Activated naive CD8-positive, alpha-beta T cell (primary cell): ENCODE data around the gene KIAA0040.

Source experiments
- H3K27ac Mint-ChIP-seq: one replicate; pipeline ENCODE4 v1.8.0; 2021; ENCODE audit warnings: mixed read lengths
- H3K27me3 Mint-ChIP-seq: one replicate; pipeline ENCODE4 v1.8.0; 2021; ENCODE audit warnings: mixed read lengths
- H3K36me3 Mint-ChIP-seq: one replicate; pipeline ENCODE4 v1.8.0; 2021; ENCODE audit warnings: mixed read lengths
- H3K4me1 Mint-ChIP-seq: one replicate; pipeline ENCODE4 v1.8.0; 2021; ENCODE audit warnings: low read depth, mixed read lengths
- H3K4me3 Mint-ChIP-seq: one replicate; pipeline ENCODE4 v1.8.0; 2021; ENCODE audit warnings: mild to moderate bottlenecking, mixed read lengths
- H3K9me3 Mint-ChIP-seq: one replicate; pipeline ENCODE4 v1.8.0; 2021; ENCODE audit warnings: low read depth, mixed read lengths

KIAA0040 gene

DNA sequence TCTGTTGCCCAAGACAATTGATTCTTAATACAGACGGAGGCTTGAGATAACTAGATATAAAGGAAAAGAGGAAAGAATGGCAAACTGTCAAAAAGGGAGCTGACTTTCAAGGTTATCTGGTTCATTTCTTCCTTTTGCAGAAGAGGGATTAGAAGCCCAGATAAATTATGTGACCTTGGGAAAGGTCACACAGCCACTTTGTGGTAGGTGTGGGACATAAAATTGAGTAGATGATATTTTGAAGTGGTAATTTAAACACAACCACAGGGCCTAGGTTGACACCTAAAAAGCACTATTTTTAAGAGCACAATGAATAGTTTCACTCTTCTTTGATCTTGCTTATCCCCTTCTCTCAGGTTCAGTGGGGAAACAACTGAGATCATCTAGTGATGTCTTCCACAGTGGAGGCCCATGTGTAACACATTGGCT, 16.9 kb upstream of the KIAA0040 start:
- Mint-ChIP-seq H3K9me3 (no peaks in the 10 kb centered on the region), H3K36me3 (no peaks in the 10 kb centered on the region), H3K27ac (peak overlapping the region; percentile 95), H3K4me1 (peaks cover 69% of the 10 kb centered on the region), H3K27me3 (no peaks in the 10 kb centered on the region), H3K4me3 (peak overlapping the region; percentile 84)

DNA sequence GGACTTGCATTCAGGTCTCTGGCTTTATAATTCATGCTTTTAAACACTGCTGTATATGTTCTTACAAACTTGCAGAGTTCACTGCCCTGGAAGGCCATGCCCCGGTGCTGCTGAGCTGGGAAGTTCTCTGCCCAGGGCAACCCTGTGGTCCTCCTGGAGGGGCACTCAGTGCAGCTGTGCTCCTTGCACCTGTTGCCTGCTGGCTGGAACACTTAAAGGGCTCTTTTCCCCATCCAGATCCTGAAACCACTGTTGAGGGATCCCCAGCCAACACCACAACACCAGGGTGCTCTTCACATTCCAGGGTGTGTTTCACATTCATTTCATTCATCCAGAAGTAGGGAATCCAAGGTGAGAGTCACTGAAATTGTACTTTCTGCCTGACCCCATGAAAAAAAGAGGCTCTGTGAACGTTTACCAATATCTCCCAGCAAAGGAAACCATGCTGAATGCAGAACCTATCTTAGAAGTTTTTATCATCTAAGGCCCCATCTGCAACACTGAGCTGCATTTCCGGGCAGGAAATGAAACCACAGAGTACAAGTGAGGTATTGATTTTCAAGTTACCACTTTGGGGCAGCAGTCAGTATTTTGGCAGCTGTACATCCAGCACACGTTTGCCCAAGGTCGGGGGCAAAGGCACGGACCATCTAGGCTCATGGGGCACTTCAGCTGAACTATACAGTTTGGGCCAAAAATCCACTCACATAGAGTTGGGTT, 16.4 kb upstream of the KIAA0040 start:
- H3K9me3 Mint-ChIP-seq, result no peaks in the 10 kb centered on the region
- no peaks in the 10 kb centered on the region for H3K36me3 Mint-ChIP-seq
- peak overlapping the region; percentile 95 for H3K27ac Mint-ChIP-seq
- no peaks in the 10 kb centered on the region for H3K27me3 Mint-ChIP-seq
- peak overlapping the region; percentile 84 for H3K4me3 Mint-ChIP-seq
- H3K4me1 Mint-ChIP-seq, result peaks cover 71% of the 10 kb centered on the region

DNA sequence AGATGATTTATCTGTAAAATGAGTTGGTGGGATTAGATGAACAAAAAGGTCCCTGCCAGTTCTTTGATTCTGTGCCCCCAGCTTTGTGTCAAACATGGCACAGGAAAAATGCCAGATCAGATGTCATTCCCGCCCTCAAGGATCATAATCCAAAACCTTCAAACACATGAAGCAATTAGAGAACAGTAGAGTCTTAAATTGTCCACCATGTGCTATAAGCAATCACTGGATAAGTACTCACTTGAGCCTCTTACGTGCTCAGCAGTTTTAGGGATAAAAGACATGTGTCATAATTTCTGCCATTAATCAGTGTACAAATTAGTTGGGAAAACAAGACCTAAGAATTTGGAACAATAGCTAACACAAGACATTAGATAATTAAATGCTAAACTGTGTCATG, 15.4 kb upstream of the KIAA0040 start:
- Mint-ChIP-seq H3K4me3 (no peak overlapping the region), H3K27me3 (no peaks in the 10 kb centered on the region), H3K27ac (no peak overlapping the region), H3K36me3 (no peaks in the 10 kb centered on the region), H3K4me1 (peaks cover 63% of the 10 kb centered on the region), H3K9me3 (no peaks in the 10 kb centered on the region)

DNA sequence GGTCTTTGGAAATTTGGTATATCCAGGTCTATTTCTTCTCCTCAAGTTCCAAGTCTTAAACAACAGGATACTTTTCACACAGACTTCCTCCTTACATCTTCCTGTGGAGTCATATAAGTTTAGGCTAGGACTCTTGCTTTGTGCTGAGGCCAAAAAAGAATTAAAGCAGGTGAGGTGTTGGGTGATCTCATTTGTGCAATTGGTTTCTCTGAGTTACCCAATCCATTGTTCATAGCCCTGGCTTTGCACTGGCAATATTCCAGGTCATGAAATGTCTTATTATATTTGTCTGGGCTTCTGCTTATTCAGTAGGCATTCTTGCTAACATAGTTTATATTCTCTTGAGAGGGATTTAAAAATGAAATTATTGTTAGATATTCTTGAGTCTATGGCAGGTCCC, 14.1 kb upstream of the KIAA0040 start:
- H3K4me1 Mint-ChIP-seq, result peaks cover 51% of the 10 kb centered on the region
- H3K27ac Mint-ChIP-seq, result no peak overlapping the region
- no peaks in the 10 kb centered on the region for H3K27me3 Mint-ChIP-seq
- H3K36me3 Mint-ChIP-seq, result no peaks in the 10 kb centered on the region
- H3K4me3 Mint-ChIP-seq, result no peak overlapping the region
- no peaks in the 10 kb centered on the region for H3K9me3 Mint-ChIP-seq

DNA sequence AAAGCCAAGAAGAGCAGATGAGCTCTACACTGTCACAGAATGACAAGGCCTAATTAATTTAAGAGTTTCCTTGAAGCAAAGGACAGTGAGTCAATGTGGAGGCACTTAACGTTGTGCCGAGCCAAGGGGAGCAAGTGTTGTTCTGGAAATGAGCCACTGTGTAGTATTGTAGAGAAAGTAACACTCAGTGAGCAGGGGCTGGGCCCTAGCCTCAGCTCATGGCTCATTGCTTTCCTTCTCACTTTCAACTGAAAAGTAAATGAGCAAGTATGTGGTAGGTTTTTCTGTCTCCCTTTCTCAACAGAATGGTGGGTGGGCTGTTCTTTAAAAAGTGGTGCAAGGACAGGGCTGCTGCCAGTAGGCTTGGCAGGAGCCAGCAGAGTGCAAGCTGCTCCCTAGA, 11.8 kb upstream of the KIAA0040 start:
- Mint-ChIP-seq H3K27ac (peak overlapping the region; percentile 36), H3K36me3 (no peaks in the 10 kb centered on the region), H3K27me3 (no peaks in the 10 kb centered on the region), H3K9me3 (no peaks in the 10 kb centered on the region), H3K4me3 (no peak overlapping the region), H3K4me1 (peaks cover 28% of the 10 kb centered on the region)

DNA sequence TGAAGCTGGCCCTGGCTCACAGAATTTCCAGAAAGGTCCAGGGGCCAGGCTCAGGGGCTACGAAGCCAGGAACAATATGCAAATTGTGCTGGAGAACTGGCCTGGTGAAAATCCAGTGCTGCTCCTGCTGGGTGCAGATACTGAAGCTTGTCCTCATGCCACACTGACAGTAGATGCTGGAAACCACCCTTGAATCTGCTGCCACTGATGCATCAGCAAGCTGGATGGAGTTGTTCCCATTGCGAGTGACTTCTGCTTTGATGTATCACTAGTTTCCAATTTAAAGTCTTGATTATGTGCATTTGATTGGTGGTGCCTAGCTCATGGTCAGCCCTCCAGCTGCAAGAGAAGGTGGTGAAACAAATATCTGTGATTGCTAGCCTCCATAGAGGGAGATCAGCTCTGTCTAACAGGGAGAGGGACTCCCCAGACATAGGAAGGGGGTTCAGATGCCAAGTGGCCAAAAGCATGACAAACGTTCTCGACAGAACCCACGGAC, 11.0 kb upstream of the KIAA0040 start:
- Mint-ChIP-seq H3K36me3 (no peaks in the 10 kb centered on the region), H3K4me1 (peaks cover 21% of the 10 kb centered on the region), H3K4me3 (no peak overlapping the region), H3K27ac (no peak overlapping the region), H3K27me3 (no peaks in the 10 kb centered on the region), H3K9me3 (no peaks in the 10 kb centered on the region)

DNA sequence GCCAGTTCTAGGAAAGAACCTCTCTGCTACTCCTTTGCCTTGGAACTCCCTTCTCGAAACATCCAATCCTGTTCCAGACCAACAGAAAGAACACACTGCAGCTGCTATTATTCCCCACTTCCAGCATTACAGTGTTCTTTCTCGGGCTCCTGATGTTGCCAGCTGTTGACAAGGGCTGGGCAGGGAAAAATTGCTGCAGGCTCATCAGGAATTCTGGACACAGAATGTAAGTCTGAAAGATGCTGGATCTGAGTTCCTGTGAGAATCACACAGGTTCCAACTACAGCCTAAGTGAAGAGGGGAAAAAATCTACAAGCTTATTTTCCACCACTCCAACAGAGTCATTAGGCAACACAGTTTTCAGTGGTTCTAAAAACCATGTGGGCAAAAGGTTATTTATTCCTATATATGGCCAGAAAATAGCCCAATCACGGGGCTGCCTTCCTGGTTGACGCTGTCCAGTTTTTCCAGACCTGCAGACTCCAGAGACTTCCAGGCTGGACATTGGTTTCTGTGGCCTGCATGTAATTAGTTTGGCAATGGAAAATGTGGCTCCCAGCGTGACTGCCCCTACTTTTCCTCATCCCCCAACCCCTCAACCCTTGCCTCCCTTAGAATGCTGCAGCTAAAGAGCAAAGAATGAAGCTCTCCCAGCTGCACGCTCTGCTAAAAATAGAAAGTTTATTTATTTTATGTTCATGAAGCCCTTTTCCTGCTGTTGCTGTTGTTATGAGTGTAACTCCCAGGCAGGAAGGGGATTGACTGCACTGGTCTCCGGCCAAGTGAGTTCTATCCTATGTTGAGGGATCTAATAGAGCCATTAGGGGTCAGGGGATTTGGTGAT, 8.3 kb upstream of the KIAA0040 start:
- H3K27ac Mint-ChIP-seq, result no peak overlapping the region
- no peaks in the 10 kb centered on the region for H3K36me3 Mint-ChIP-seq
- H3K4me3 Mint-ChIP-seq, result no peak overlapping the region
- peaks cover 11% of the 10 kb centered on the region for H3K4me1 Mint-ChIP-seq
- no peaks in the 10 kb centered on the region for H3K27me3 Mint-ChIP-seq
- H3K9me3 Mint-ChIP-seq, result no peaks in the 10 kb centered on the region

DNA sequence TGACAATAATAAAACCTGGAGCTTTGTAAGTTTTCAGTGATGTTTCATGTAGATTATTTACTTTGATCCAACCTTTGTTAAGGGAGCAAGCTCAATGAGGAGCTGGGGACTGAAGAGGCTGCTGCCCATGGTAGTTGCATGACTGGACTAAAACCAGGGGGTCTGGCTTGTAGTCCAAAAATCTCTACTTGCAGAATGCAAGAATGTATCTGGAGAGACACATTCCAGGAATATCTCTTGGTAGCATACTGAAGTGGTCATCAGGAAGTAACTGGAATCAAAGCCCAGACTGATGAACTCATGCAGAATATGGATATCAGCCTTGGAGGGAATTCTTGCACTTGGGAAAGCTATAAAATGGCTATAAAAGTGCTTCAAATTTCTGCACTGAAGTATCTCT, 5.8 kb upstream of the KIAA0040 start:
- Mint-ChIP-seq H3K27ac (no peak overlapping the region), H3K36me3 (no peaks in the 10 kb centered on the region), H3K27me3 (no peaks in the 10 kb centered on the region), H3K9me3 (no peaks in the 10 kb centered on the region), H3K4me1 (peaks cover 10% of the 10 kb centered on the region), H3K4me3 (no peak overlapping the region)

DNA sequence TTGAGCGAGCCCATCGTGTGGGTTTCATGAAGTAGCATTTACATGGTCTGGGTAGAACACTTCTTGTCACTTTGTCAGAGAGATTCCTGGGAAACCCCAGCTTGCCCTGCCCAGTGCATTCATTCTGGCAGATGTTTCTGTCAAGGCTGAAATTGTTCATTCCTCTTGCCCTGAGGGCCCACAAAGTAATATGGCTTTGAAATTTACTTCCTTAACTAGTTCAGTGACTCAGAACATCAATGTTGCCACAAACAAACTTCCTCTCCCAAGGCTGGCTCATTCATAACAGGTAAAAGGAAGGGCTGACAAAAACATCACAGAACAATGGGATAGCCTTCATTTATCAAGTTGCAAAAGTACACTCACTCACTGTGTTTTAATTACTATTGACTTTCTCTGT, 5.0 kb upstream of the KIAA0040 start:
- Mint-ChIP-seq H3K9me3 (no peaks in the 10 kb centered on the region), H3K36me3 (no peaks in the 10 kb centered on the region), H3K27ac (no peak overlapping the region), H3K4me3 (no peak overlapping the region), H3K27me3 (no peaks in the 10 kb centered on the region), H3K4me1 (peaks cover 12% of the 10 kb centered on the region)

DNA sequence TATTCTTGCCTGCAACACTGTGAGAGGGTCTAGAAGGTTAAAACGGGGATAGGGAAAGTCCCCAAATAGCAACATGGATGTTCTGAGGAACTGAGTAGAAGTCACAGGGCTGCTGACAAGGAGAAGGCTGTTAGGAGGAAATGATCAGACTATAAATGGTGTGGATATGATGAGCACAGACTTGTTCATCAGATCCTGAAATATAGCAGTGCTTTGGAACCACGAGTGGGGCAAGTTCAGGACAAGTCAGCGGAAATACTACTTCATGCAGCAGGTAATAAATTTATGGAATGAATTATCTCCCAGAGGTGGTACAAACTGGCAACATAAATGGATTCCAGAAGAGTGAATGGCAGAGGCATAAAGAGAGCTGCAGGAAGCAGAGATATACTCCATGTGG, 3.2 kb upstream of the KIAA0040 start:
- H3K36me3 Mint-ChIP-seq, result no peaks in the 10 kb centered on the region
- H3K9me3 Mint-ChIP-seq, result no peaks in the 10 kb centered on the region
- no peak overlapping the region for H3K4me3 Mint-ChIP-seq
- H3K27ac Mint-ChIP-seq, result no peak overlapping the region
- H3K4me1 Mint-ChIP-seq, result peaks cover 25% of the 10 kb centered on the region
- H3K27me3 Mint-ChIP-seq, result no peaks in the 10 kb centered on the region

DNA sequence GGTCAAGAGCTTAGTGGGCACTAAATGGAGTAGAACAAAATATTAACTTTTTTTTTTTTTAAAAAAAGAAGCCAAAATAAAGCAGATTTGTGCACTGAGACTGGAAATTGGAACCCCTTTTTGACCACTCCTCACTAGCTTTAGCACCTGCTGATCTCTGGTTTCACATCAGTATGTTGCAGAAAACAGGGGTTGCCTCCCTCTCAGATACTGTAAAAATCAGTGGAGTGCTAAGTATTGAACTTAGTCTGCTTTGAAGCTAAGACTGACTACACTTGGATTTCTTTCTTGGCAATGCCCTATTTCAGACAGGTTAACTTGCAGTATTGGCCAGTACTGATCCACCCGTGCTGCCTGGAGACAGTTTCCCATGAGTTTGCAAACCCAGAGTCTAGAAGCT, 2.7 kb upstream of the KIAA0040 start:
- Mint-ChIP-seq H3K4me3 (no peak overlapping the region), H3K9me3 (no peaks in the 10 kb centered on the region), H3K4me1 (peaks cover 30% of the 10 kb centered on the region), H3K27me3 (no peaks in the 10 kb centered on the region), H3K27ac (no peak overlapping the region), H3K36me3 (no peaks in the 10 kb centered on the region)

DNA sequence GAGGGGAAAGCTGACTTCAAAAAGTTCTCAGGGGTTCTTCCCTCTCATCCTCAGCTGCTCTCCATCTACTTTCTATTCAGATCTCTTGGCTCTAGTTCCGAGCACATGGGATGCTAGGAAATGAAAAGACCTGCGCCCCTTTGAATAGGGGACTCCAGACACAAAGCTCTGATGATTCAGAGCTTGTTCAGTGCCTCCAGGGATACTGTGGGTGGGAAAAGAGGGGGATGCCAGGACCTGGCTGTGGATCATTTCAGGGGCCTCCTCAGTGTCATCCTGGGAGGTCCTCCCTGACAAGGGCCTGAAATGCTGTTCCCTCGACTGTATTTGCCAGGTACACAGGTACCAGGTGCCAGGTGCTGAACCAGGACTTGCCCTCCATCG, 943 bp upstream of the KIAA0040 start:
- Mint-ChIP-seq H3K27me3 (no peaks in the 10 kb centered on the region), H3K4me3 (peak overlapping the region; percentile 98), H3K4me1 (peaks cover 48% of the 10 kb centered on the region), H3K9me3 (no peaks in the 10 kb centered on the region), H3K27ac (no peak overlapping the region), H3K36me3 (no peaks in the 10 kb centered on the region)

DNA sequence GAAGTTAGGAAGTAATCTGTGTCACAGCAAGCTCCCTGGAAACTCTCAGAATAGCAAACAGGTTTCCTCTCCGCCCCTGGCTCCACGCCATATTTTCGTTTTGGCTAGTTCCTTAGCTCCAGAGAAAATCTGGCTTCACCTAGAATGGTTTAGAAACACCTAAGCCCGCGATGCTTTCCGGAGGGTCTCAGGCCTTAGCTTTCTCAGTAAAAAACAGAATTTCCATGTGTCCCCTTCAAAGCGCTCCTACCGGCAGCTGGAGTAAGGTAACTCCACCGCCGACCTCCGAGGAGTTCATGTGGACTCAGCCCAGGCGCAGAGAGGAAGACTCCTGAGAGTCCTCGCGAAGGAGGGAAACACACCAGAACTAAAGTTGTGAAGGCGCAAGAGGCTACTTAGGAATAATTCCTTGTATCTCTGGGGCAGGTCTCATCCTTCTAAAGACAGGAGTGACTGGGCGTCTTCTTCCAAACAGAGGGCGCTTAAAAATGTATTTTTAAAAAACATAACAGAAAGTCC, 406 bp downstream of the KIAA0040 start:
- Mint-ChIP-seq H3K4me1 (peaks cover 54% of the 10 kb centered on the region), H3K9me3 (no peaks in the 10 kb centered on the region), H3K4me3 (peak overlapping the region; percentile 98), H3K36me3 (no peaks in the 10 kb centered on the region), H3K27me3 (no peaks in the 10 kb centered on the region), H3K27ac (peak overlapping the region; percentile 89)

DNA sequence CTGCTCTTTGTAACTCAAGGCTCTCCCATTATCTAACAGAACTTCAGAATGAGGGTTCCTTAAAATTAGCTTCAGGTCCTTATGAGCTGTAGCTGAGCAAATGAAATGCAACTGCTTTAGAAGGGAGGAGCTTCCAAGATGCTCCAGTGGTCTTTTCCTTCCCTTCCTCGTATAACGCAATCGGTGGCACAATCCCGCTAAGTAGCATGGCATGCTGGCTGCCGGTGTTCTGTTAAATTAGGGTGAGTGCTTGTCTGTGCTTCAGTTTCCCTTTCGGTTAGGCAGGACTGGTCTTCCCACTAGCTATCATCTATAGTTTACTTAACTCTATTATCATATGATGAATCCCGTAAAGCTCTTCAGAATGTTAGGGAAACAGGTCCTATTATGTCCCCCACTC, 917 bp downstream of the KIAA0040 start:
- Mint-ChIP-seq H3K4me1 (peaks cover 59% of the 10 kb centered on the region), H3K9me3 (no peaks in the 10 kb centered on the region), H3K27me3 (no peaks in the 10 kb centered on the region), H3K27ac (peak overlapping the region; percentile 89), H3K4me3 (peak overlapping the region; percentile 98), H3K36me3 (peaks cover 2% of the 10 kb centered on the region)

DNA sequence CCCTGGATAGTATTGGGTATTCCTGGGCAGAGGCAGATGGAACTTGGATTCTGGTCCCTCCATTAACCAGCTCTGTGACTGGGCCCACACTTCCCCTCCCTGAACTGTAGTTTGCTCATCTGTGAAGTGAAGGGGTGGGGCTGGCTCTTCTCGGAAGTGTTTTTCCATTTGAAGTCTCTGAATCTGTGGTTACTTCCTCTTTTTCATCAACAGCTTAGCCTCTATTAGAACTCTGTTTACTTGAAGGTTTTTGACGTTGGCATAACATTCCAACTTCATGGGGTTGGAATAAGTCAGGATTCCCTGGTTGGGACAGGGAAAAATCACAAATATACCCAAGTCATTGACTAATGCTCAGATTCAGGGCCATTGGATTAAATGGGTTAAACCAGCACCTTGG, 3.6 kb downstream of the KIAA0040 start:
- H3K36me3 Mint-ChIP-seq, result peaks cover 9% of the 10 kb centered on the region

More for the DNA sequence above, 3.6 kb downstream of the KIAA0040 start:
- peak overlapping the region; percentile 98 for H3K4me3 Mint-ChIP-seq
- H3K27me3 Mint-ChIP-seq, result no peaks in the 10 kb centered on the region
- peaks cover 82% of the 10 kb centered on the region for H3K4me1 Mint-ChIP-seq
- peak overlapping the region; percentile 89 for H3K27ac Mint-ChIP-seq
- no peaks in the 10 kb centered on the region for H3K9me3 Mint-ChIP-seq
